HCT116 (cell line): ENCODE measurements around the gene LHFPL4. TPM values are rescaled to one million over a fixed set of nuclear protein-coding genes. Genes with fewer than 3 reads are reported as not detected.

ENCODE experiments used
- ATAC-seq: fragments of 200-7000 bp; cut with Tn5 transposase; 2 replicates; pipeline ENCODE4 v1.9.1; 2020; ENCODE audit warnings: mild to moderate bottlenecking, moderate library complexity
- BruUV-seq: library from RNA; stranded (reverse); fragments of 400-500 nt; replicated peaks from 2 replicates; lab custom pipeline; 2021; lab: Mats Ljungman, UMichigan
- CTCF ChIA-PET: fragments of 300-600 bp; sonication (Branson Sonifier 250); formaldehyde crosslinking; loops from one replicate; lab custom pipeline; 2021; ENCODE audit warnings: antibody characterized with exemption; lab: Charles Lee
- POLR2A ChIA-PET: fragments of 300-600, 350-600 bp; sonication (Branson Sonifier 250); formaldehyde crosslinking; loops from one replicate; lab custom pipeline; 2021; ENCODE audit warnings: antibody characterized with exemption; lab: Charles Lee
- RAD21 ChIA-PET, 2 experiments: fragments of 300-600 bp; sonication (Branson Sonifier 250); formaldehyde crosslinking; loops; one replicate each; lab custom pipeline; 2023; ENCODE audit warnings: low total read pairs in 2 of 2; ENCODE audit not compliant: uncharacterized antibody in 2 of 2, unreplicated experiment in 2 of 2, low non-redundant PET in 1 of 2; lab: Charles Lee
- DNase-seq: peaks from one replicate; pipeline ENCODE4 v3.0.0-alpha.2; 2010; ENCODE audit warnings: low read depth, low spot score
- H2AFZ ChIP-seq: fragments of 200-600 bp; shearing (Covaris generic), sonication (generic); 2 replicates; pipeline ENCODE4 v1.6.1; 2017; ENCODE audit warnings: low read depth, mixed run types, mixed read lengths, antibody characterized with exemption, low read length; ENCODE audit not compliant: poor library complexity, severe bottlenecking
- H3K27ac ChIP-seq: 2 replicates; pipeline ENCODE4 v1.5.1; 2012; ENCODE audit warnings: low read depth, low read length
- H3K27me3 ChIP-seq: fragments of 200-600 bp; sonication (generic); 2 replicates; pipeline ENCODE4 v1.6.1; 2016; ENCODE audit warnings: mixed run types, low read length, mixed read lengths; ENCODE audit not compliant: insufficient read depth
- H3K36me3 ChIP-seq, 2 experiments: fragments of 200-500 bp in 1 of 2; fragments of 200-600 bp in 1 of 2; sonication (Bioruptor generic) in 1 of 2; sonication (generic) in 1 of 2; 2 replicates each; pipeline versions ENCODE4 v1.5.1 to v1.6.1; 2014 to 2016; ENCODE audit warnings: low read length in 2 of 2, inconsistent platforms in 1 of 2, mixed read lengths in 1 of 2, mixed run types in 1 of 2; ENCODE audit not compliant: insufficient read depth in 2 of 2, control insufficient read depth in 1 of 2
- H3K4me1 ChIP-seq, 2 experiments: fragments of 200-600 bp in 1 of 2; sonication (generic) in 1 of 2; 2 replicates each; pipeline versions ENCODE4 v1.5.1 to v1.6.1; 2012 to 2017; ENCODE audit warnings: low read length in 2 of 2, inconsistent platforms in 1 of 2, mild to moderate bottlenecking in 1 of 2, mixed read lengths in 1 of 2, mixed run types in 1 of 2, moderate library complexity in 1 of 2; ENCODE audit not compliant: insufficient read depth in 2 of 2, control insufficient read depth in 1 of 2
- H3K4me2 ChIP-seq: fragments of 200-600 bp; sonication (generic); 2 replicates; pipeline ENCODE4 v1.6.1; 2017; ENCODE audit warnings: mixed run types, low read length, mixed read lengths
- H3K4me3 ChIP-seq, 2 experiments: fragments of 200-600 bp in 1 of 2; sonication (generic) in 1 of 2; replicated peaks in 1 of 2; 2 replicates each; pipeline ENCODE4 v1.5.1; 2011 to 2016; ENCODE audit warnings: low read length in 2 of 2, control low read depth in 1 of 2, low read depth in 1 of 2, mild to moderate bottlenecking in 1 of 2, mixed read lengths in 1 of 2, mixed run types in 1 of 2
- H3K79me2 ChIP-seq: fragments of 200-600 bp; sonication (generic); 2 replicates; pipeline ENCODE4 v1.6.1; 2017; ENCODE audit warnings: mild to moderate bottlenecking, mixed run types, low read length, moderate library complexity, mixed read lengths; ENCODE audit not compliant: insufficient read depth
- H3K9ac ChIP-seq: fragments of 200-600 bp; sonication (generic); 2 replicates; pipeline ENCODE4 v1.6.1; 2016; ENCODE audit warnings: low read length, mixed read lengths
- H3K9me2 ChIP-seq: fragments of 200-600 bp; sonication (generic), shearing (Covaris generic); 2 replicates; pipeline ENCODE4 v1.6.1; 2017; ENCODE audit warnings: mixed run types, mild to moderate bottlenecking, moderate library complexity; ENCODE audit not compliant: insufficient read depth
- H3K9me3 ChIP-seq, 2 experiments: fragments of 200-500 bp in 1 of 2; fragments of 200-600 bp in 1 of 2; sonication (Bioruptor generic) in 1 of 2; sonication (generic) in 1 of 2; 2 replicates each; pipeline ENCODE4 v1.6.1; 2014 to 2017; ENCODE audit warnings: low read length in 2 of 2, mixed read lengths in 2 of 2, inconsistent platforms in 1 of 2, low read depth in 1 of 2, mild to moderate bottlenecking in 1 of 2, mixed run types in 1 of 2, moderate library complexity in 1 of 2; ENCODE audit not compliant: control insufficient read depth in 1 of 2, insufficient read depth in 1 of 2
- H4K20me1 ChIP-seq: fragments of 200-600 bp; sonication (generic), shearing (Covaris generic); 2 replicates; pipeline ENCODE4 v1.6.1; 2017; ENCODE audit warnings: mixed run types, mild to moderate bottlenecking, moderate library complexity; ENCODE audit not compliant: insufficient read depth
- CBX3 ChIP-seq: IDR thresholded peaks from 2 replicates; pipeline ENCODE4 v1.6.1; 2012; ENCODE audit warnings: low read depth
- EGR1 ChIP-seq: IDR thresholded peaks from 2 replicates; pipeline ENCODE4 v1.6.1; 2012; ENCODE audit warnings: low read depth
- EZH2 ChIP-seq: fragments of 200-600 bp; sonication (generic); IDR thresholded peaks from 2 replicates; pipeline ENCODE4 v1.6.1; 2017; ENCODE audit warnings: antibody characterized with exemption, mixed run types
- JUND ChIP-seq: IDR thresholded peaks from 2 replicates; pipeline ENCODE4 v1.6.1; 2012
- POLR2A ChIP-seq: IDR thresholded peaks from 2 replicates; pipeline ENCODE4 v1.7.0; 2011; ENCODE audit warnings: borderline replicate concordance; ENCODE audit not compliant: insufficient read depth, insufficient read length; ENCODE audit errors: extremely low read depth
- POLR2AphosphoS5 ChIP-seq: IDR thresholded peaks from 2 replicates; pipeline ENCODE4 v1.6.1; 2011; ENCODE audit warnings: mild to moderate bottlenecking, low read depth, low read length, moderate library complexity
- SIN3A ChIP-seq: IDR thresholded peaks from 2 replicates; pipeline ENCODE4 v1.6.1; 2012; ENCODE audit warnings: low read depth
- SP1 ChIP-seq: IDR thresholded peaks from 2 replicates; pipeline ENCODE4 v1.6.1; 2012; ENCODE audit warnings: low read depth
- SRF ChIP-seq: IDR thresholded peaks from 2 replicates; pipeline ENCODE4 v1.6.1; 2012; ENCODE audit warnings: low read depth
- YY1 ChIP-seq: IDR thresholded peaks from 2 replicates; pipeline ENCODE4 v1.6.1; 2011; ENCODE audit warnings: low read length, low read depth, moderate library complexity, mild to moderate bottlenecking; ENCODE audit not compliant: insufficient replicate concordance; ENCODE audit errors: extremely low read depth
- ZFX ChIP-seq: fragments of 450-650 bp; IDR thresholded peaks from 2 replicates; pipeline ENCODE4 v1.6.1; 2017
- ZNF274 ChIP-seq: fragments of 200-500 bp; sonication (Bioruptor generic); IDR thresholded peaks from 2 replicates; pipeline ENCODE4 v1.6.1; 2014; ENCODE audit warnings: mild to moderate bottlenecking, low read depth, low read length, inconsistent platforms
- intact Hi-C: fragments of 100-400 bp; cut with micrococcal nuclease; formaldehyde crosslinking; loops from 2 replicates; pipeline ENCODE4 v1.10.0; 2022
- total RNA-seq: library from RNA; stranded (reverse); gene quantifications from one replicate; pipeline ENCODE4 v1.2.1, GENCODE V29; 2021; ENCODE audit not compliant: unreplicated experiment
- TF ChIP-seq, protein P1 (sequence below): IDR thresholded peaks from 2 replicates; pipeline ENCODE4 v1.6.1; 2012; ENCODE audit warnings: low read depth
- TF ChIP-seq, protein P2 (sequence below): IDR thresholded peaks from 2 replicates; pipeline ENCODE4 v1.6.1; 2012
- TF ChIP-seq, protein P3 (sequence below), 3 experiments: fragments of 200-600 bp in 1 of 3; sonication (generic) in 1 of 3; IDR thresholded peaks in 2 of 3; conservative IDR thresholded peaks in 1 of 3; 2 replicates each; pipeline ENCODE4 v1.5.1; 2012 to 2017; ENCODE audit warnings: low read depth in 2 of 3, low read length in 2 of 3, antibody characterized with exemption in 1 of 3, borderline replicate concordance in 1 of 3, control low read depth in 1 of 3, mild to moderate bottlenecking in 1 of 3, mixed read lengths in 1 of 3, mixed run types in 1 of 3, moderate library complexity in 1 of 3; ENCODE audit not compliant: insufficient read depth in 1 of 3
- TF ChIP-seq, protein P4 (sequence below): IDR thresholded peaks from 2 replicates; pipeline ENCODE4 v1.6.1; 2011; ENCODE audit warnings: mild to moderate bottlenecking, low read length, moderate library complexity; ENCODE audit not compliant: insufficient replicate concordance; ENCODE audit errors: extremely low read depth
- TF ChIP-seq, protein P5 (sequence below): IDR thresholded peaks from 2 replicates; pipeline ENCODE4 v1.6.1; 2012

Gene LHFPL4
- total RNA-seq, 1 experiment from 2014 or later: not detected

DNA sequence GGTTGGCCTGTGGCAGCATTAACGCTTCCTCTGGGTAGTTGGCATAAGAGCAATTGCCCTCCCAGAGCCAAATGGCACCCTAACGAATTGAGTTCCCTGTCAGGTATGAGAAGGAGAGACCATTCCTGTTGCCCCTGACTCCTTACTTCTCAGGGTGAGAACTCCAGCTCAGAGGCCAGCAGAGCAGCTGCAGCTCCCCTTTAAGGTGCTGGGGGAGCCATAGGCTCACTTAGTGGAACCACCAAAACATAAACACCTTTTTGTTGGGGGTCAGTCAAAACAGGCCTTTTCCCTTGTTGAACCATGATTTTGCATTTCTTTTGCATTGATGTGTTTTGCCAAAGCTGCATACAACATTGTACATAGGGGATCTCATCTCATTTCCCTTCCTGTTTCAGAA lies 28.1 kb upstream of the LHFPL4 start:
- CTCF ChIA-PET: no interaction called here
- H2AFZ ChIP-seq: no peak overlapping the region
- no peaks in the 10 kb centered on the region for H3K9me2 ChIP-seq
- ATAC-seq (no peak), DNase-seq (no peak)
- BruUV-seq: no TSS peak
- TF ChIP-seq CBX3 (no peak), EZH2 (no peak), POLR2A (no peak), EGR1 (no peak), POLR2AphosphoS5 (no peak), SP1 (no peak), ZNF274 (no peak), SIN3A (no peak), JUND (no peak), ZFX (no peak), YY1 (no peak), SRF (no peak)
- TF ChIP-seq, protein P1, sequence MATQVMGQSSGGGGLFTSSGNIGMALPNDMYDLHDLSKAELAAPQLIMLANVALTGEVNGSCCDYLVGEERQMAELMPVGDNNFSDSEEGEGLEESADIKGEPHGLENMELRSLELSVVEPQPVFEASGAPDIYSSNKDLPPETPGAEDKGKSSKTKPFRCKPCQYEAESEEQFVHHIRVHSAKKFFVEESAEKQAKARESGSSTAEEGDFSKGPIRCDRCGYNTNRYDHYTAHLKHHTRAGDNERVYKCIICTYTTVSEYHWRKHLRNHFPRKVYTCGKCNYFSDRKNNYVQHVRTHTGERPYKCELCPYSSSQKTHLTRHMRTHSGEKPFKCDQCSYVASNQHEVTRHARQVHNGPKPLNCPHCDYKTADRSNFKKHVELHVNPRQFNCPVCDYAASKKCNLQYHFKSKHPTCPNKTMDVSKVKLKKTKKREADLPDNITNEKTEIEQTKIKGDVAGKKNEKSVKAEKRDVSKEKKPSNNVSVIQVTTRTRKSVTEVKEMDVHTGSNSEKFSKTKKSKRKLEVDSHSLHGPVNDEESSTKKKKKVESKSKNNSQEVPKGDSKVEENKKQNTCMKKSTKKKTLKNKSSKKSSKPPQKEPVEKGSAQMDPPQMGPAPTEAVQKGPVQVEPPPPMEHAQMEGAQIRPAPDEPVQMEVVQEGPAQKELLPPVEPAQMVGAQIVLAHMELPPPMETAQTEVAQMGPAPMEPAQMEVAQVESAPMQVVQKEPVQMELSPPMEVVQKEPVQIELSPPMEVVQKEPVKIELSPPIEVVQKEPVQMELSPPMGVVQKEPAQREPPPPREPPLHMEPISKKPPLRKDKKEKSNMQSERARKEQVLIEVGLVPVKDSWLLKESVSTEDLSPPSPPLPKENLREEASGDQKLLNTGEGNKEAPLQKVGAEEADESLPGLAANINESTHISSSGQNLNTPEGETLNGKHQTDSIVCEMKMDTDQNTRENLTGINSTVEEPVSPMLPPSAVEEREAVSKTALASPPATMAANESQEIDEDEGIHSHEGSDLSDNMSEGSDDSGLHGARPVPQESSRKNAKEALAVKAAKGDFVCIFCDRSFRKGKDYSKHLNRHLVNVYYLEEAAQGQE: no peak
- TF ChIP-seq, protein P2, sequence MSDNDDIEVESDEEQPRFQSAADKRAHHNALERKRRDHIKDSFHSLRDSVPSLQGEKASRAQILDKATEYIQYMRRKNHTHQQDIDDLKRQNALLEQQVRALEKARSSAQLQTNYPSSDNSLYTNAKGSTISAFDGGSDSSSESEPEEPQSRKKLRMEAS: no peak
- TF ChIP-seq, protein P3, sequence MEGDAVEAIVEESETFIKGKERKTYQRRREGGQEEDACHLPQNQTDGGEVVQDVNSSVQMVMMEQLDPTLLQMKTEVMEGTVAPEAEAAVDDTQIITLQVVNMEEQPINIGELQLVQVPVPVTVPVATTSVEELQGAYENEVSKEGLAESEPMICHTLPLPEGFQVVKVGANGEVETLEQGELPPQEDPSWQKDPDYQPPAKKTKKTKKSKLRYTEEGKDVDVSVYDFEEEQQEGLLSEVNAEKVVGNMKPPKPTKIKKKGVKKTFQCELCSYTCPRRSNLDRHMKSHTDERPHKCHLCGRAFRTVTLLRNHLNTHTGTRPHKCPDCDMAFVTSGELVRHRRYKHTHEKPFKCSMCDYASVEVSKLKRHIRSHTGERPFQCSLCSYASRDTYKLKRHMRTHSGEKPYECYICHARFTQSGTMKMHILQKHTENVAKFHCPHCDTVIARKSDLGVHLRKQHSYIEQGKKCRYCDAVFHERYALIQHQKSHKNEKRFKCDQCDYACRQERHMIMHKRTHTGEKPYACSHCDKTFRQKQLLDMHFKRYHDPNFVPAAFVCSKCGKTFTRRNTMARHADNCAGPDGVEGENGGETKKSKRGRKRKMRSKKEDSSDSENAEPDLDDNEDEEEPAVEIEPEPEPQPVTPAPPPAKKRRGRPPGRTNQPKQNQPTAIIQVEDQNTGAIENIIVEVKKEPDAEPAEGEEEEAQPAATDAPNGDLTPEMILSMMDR (IDR thresholded peaks at IDR 0.05 in 2 of 3, conservative IDR thresholded peaks at IDR 0.05 in 1 of 3; ENCODE audit: borderline replicate concordance in 1 of 3, insufficient read depth in 1 of 3, low read depth in 2 of 3, low read length in 2 of 3): no peak
- TF ChIP-seq, protein P4, sequence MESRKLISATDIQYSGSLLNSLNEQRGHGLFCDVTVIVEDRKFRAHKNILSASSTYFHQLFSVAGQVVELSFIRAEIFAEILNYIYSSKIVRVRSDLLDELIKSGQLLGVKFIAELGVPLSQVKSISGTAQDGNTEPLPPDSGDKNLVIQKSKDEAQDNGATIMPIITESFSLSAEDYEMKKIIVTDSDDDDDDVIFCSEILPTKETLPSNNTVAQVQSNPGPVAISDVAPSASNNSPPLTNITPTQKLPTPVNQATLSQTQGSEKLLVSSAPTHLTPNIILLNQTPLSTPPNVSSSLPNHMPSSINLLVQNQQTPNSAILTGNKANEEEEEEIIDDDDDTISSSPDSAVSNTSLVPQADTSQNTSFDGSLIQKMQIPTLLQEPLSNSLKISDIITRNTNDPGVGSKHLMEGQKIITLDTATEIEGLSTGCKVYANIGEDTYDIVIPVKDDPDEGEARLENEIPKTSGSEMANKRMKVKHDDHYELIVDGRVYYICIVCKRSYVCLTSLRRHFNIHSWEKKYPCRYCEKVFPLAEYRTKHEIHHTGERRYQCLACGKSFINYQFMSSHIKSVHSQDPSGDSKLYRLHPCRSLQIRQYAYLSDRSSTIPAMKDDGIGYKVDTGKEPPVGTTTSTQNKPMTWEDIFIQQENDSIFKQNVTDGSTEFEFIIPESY: no peak
- TF ChIP-seq, protein P5, sequence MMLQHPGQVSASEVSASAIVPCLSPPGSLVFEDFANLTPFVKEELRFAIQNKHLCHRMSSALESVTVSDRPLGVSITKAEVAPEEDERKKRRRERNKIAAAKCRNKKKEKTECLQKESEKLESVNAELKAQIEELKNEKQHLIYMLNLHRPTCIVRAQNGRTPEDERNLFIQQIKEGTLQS: no peak
- TF ChIP-seq, all 23 proteins: peak for 0
- Histone ChIP-seq H3K79me2 (no peaks in the 10 kb centered on the region), H3K27me3 (no peaks in the 10 kb centered on the region), H4K20me1 (no peaks in the 10 kb centered on the region), H3K9ac (no peak overlapping the region), H3K27ac (no peak overlapping the region), H3K4me3 (no peak overlapping the region), H3K4me1 (no peaks in the 10 kb centered on the region), H3K36me3 (no peaks in the 10 kb centered on the region), H3K9me3 (no peaks in the 10 kb centered on the region; a peak in 1 of 4 replicates), H3K4me2 (no peak overlapping the region)
- ChIA-PET POLR2A (no interaction called here), RAD21 (no interaction called here)
- intact Hi-C loops: no loop called here
